WTC11 (cell line): Measurements from ENCODE around the gene WEE1.

Experiments
- CREB1 ChIP-seq: sonication (generic); formaldehyde crosslinking; IDR thresholded peaks from 2 replicates; pipeline ENCODE4 v1.8.0; 2023; ENCODE audit warnings: mild to moderate bottlenecking, missing genetic modification reagents
- CTCF ChIP-seq: fragments of 200-600 bp; IDR thresholded peaks from 2 replicates; pipeline ENCODE4 v1.8.0; 2022; ENCODE audit warnings: antibody characterized with exemption
- ZNF138 ChIP-seq: sonication (generic); formaldehyde crosslinking; conservative IDR thresholded peaks from 2 replicates; pipeline ENCODE4 v1.8.1; 2022; ENCODE audit warnings: mild to moderate bottlenecking, moderate library complexity, missing genetic modification reagents
- TF ChIP-seq, protein P1 (sequence below): sonication (generic); formaldehyde crosslinking; conservative IDR thresholded peaks from 2 replicates; pipeline ENCODE4 v1.8.1; 2022; ENCODE audit warnings: mild to moderate bottlenecking, missing genetic modification reagents

DNA sequence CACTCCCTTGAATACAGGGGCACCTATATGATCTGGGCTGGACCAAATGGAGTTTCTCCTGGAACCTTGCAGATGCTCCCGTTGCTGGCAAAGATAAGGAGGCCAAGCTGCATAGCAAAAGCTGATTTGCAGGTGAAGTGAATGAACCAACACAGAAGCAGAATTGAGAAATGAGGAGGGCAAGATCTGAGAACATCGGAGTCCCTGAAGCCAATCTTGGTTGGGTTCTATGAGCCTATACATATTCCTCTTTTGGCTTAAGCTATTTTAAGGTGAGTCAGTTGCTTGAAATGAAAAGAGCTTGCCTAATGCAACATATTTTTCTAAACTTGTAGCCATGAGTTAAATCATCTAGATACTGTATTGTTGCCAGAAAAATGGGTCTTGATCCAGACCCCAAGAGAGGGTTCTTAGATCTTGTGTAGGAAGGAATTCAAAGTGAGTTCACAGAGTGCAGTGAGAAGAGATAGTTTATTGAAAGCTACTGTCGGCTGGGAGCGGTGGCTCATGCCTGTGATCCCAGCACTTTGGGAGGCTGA, 23.5 kb downstream of the WEE1 start:
- TF ChIP-seq, protein P1, sequence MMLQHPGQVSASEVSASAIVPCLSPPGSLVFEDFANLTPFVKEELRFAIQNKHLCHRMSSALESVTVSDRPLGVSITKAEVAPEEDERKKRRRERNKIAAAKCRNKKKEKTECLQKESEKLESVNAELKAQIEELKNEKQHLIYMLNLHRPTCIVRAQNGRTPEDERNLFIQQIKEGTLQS (CRISPR knock-in tag), result no peak
- no peak for TF ChIP-seq CREB1
- no peak for TF ChIP-seq CTCF
- no peak for TF ChIP-seq ZNF138 (CRISPR knock-in tag)
